ENCODE results near the gene GGTLC2.

The GGTLC2 gene

DNA sequence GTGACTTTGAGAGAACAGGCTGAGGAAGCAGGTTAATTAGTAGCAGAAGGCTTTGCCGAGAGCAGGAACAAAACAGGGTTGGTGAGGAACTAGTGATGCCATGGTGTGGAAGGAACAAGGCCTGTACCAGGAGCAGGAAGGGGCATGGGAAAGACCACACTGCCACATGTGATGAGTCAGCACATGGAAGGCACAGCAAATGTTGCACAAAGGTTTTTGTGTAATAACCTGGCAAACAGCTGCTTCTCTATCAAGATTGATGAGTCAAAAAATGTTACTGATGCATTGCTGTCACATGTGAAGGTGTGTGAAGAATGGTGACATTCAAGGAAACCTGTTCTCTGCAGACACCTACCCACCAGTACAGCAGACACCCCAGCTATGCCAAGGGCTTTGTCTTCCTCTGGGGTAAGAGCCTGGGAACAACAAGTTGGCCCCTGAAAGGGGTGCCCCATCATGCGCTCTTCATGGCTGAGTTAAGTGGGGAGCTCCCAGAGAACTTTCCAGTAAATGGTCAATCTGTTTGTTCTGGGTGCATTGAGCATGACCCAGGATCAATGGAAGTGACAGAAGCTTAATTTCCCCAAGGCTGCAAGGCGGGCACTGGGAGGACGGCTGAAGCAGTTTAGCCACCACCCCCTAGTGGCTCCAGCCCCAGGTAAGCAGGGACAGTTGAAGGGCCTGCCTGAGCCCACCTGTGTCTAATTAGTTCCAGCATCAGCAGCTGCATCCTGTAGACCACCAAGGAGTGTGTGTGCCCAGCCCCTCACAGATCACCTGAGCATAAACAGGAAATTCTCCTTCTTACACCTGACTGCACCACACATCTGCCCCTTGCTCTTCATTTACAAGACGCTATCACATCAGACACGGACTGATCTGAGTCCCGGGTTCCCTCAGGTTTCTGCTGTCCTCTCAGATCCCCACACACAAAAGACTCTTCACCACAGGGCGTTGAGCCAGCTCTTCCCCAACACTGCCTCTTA is 47.6 kb downstream of the GGTLC2 start:
- DNase-seq (ENCODE audit: low spot score) = no peak

DNA sequence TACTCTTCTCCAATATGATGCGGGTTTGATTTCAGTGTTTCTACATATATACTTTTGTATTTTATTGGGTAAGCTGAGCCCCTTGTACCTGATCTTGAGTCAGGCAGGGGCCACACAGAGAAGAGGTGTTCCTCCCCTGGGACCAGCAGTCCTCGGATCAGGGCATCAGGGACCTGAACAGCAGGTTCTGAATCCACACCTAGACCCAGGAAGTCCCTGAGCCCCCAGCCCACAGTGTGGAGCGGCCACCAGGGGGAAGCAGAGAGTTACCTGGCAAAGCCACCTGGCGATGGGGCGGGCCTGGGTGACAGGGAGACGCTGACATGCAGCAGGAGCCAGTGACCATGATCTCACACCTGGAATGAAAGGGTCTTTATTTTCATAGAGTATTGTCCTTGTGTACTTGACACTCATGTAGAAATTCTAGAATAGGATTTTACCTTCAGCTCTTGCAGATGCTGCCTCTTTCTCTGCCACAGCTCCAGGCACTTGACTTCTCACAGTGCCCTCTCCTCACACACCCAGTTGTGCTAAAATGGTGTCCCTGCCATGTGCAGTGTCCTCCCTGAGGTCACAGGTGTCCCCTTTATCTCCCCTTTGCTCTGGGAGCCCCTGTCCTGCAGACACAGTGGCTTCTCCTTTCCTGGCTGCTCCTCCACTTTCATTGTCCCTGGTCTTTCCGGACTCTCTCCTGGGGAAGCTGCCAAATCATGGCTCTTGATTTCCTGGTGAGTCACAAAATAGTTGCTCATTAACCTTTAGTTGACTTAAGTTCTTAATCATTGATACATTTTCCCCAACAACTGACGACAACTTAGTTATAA is 48.5 kb downstream of the GGTLC2 start:
- peak; percentile 57 for DNase-seq (ENCODE audit: low spot score)

DNA sequence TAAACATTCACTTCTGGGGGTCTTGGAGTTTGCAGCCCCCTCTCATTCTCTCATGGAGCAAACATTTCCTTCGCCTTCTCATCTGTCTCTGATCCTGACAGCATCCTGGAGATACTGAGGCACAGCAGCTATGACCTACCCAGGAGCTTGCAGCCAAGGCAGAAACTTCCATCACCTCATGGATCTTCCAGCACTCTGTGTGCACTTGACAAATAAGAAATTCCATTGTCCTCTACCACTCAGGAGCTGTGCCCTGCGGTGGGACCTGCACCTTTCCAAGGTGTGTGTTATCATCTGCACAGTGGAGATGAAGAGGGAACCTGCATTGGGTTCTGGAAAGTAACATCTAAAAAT is 49.1 kb downstream of the GGTLC2 start:
- no peak for DNase-seq (ENCODE audit: low spot score)

DNA sequence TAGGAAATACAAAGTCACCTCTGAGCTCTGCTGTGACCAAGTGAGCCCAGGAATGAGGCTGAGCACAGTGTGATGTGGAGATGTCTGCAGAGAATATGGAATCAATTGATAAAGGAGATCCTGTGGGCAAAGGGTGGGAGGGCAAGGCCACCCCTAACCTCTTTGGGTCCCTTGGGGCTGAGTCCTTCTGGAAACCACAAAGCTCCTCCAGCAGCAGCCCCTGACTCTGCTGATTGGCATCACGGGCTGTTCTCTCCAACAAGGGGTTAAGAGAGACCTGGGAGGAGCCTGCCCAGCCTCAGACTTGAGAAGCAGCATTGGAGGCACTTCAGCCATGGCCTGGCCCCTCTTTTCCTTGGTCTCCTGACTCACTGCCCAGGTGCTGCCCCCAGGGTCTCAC is 49.7 kb downstream of the GGTLC2 start:
- DNase-seq (ENCODE audit: low spot score) = no peak

DNA sequence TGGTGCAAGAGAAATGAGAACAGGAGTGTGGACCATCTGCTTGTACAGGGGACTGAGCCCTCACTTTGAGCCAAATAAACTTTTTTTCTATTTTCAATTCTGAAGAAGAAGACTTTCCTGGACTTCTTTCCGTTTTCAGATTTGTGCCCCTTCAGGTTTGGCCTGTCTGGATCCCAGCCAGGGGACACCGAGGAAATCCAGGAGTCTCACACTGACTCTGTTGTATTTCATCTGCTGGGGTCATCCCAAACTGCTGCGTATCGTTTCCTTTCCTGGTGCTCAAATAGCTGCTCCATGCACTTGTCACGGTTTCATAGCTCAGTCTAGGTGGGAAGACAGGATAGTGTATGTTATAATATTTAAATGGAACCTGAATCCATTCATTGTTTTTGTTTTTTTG is 51.7 kb downstream of the GGTLC2 start:
- no peak for DNase-seq (ENCODE audit: low spot score)
